CD14-positive monocyte (primary cell): ENCODE results near the gene SLC44A4. TPM values are rescaled to one million over a fixed set of nuclear protein-coding genes. Genes with fewer than 3 reads are reported as not detected.
"Not testable (repeated sequence)": the region's sequence is repeated elsewhere in the genome, so short reads cannot be mapped to it uniquely, and the experiment has no call there.

ENCODE experiments used
- DNase-seq, 3 donors: peaks; one replicate each; pipeline ENCODE4 v3.0.0-alpha.2; 2011 to 2022
- H2AFZ ChIP-seq: 2 replicates; pipeline ENCODE4 v1.6.0; 2012; ENCODE audit warnings: mild to moderate bottlenecking, low read depth, low read length, inconsistent platforms; ENCODE audit not compliant: insufficient read depth, poor library complexity, severe bottlenecking
- H3K27ac ChIP-seq, 2 donors: 1 replicate in 1 of 2; 2 replicates in 1 of 2; pipeline ENCODE4 v1.5.1; 2012 to 2013; ENCODE audit warnings: low read length in 2 of 2, control low read depth in 1 of 2, inconsistent platforms in 1 of 2, low read depth in 1 of 2, mild to moderate bottlenecking in 1 of 2
- H3K27me3 ChIP-seq, 2 donors: one replicate each; pipeline versions ENCODE4 v1.6.0 to v1.6.1; 2011 to 2013; ENCODE audit warnings: low read length in 2 of 2; ENCODE audit not compliant: control insufficient read depth in 2 of 2, insufficient read depth in 2 of 2
- H3K36me3 ChIP-seq, 2 donors: replicated peaks in 1 of 2; 1 replicate in 1 of 2; 2 replicates in 1 of 2; pipeline versions ENCODE4 v1.5.1 to v1.6.1; 2012 to 2013; ENCODE audit warnings: low read length in 2 of 2, control low read depth in 1 of 2, inconsistent platforms in 1 of 2, mild to moderate bottlenecking in 1 of 2; ENCODE audit not compliant: insufficient read depth in 2 of 2, control insufficient read depth in 1 of 2
- H3K4me1 ChIP-seq, 2 donors: 1 replicate in 1 of 2; 2 replicates in 1 of 2; pipeline versions ENCODE4 v1.5.1 to v1.6.1; 2012 to 2013; ENCODE audit warnings: low read length in 2 of 2, control low read depth in 1 of 2, inconsistent platforms in 1 of 2, mild to moderate bottlenecking in 1 of 2, moderate library complexity in 1 of 2; ENCODE audit not compliant: insufficient read depth in 2 of 2, control insufficient read depth in 1 of 2
- H3K4me2 ChIP-seq: replicated peaks from 2 replicates; pipeline ENCODE3; 2012; ENCODE audit warnings: low read length, moderate library complexity, mild to moderate bottlenecking; ENCODE audit not compliant: poor library complexity, severe bottlenecking; ENCODE audit errors: extremely low read depth
- H3K4me3 ChIP-seq, 3 experiments: fragments of 200-600 bp in 1 of 3; sonication (generic) in 1 of 3; replicated peaks in 1 of 3; 1 replicate in 2 of 3; 2 replicates in 1 of 3; pipeline ENCODE4 v1.5.1; 2011 to 2013; ENCODE audit warnings: low read length in 3 of 3, mild to moderate bottlenecking in 3 of 3, control low read depth in 2 of 3, low read depth in 2 of 3, inconsistent platforms in 1 of 3, moderate library complexity in 1 of 3
- H3K79me2 ChIP-seq: 2 replicates; pipeline ENCODE4 v1.6.0; 2012; ENCODE audit warnings: mild to moderate bottlenecking, control low read depth, inconsistent platforms, low read length, moderate library complexity; ENCODE audit not compliant: insufficient read depth
- H3K9ac ChIP-seq: 2 replicates; pipeline ENCODE4 v1.6.0; 2017; ENCODE audit warnings: low read length, mild to moderate bottlenecking; ENCODE audit not compliant: insufficient read depth, poor library complexity, severe bottlenecking
- H3K9me3 ChIP-seq, 2 donors: replicated peaks in 1 of 2; 1 replicate in 1 of 2; 2 replicates in 1 of 2; pipeline versions ENCODE4 v1.5.1 to v1.6.1; 2012 to 2013; ENCODE audit warnings: low read length in 2 of 2, control low read depth in 1 of 2; ENCODE audit not compliant: control insufficient read depth in 1 of 2, insufficient read depth in 1 of 2
- H4K20me1 ChIP-seq: 2 replicates; pipeline ENCODE4 v1.6.0; 2012; ENCODE audit warnings: mild to moderate bottlenecking, low read length, control low read depth, moderate library complexity; ENCODE audit not compliant: insufficient read depth
- H3K27ac Mint-ChIP-seq, 7 donors: one replicate each; pipeline ENCODE4 v1.8.0; 2020; ENCODE audit warnings: mild to moderate bottlenecking in 7 of 7, mixed read lengths in 7 of 7, moderate library complexity in 6 of 7, inconsistent platforms in 2 of 7
- H3K27me3 Mint-ChIP-seq, 3 donors: one replicate each; pipeline ENCODE4 v1.8.0; 2021 to 2022; ENCODE audit warnings: low read depth in 3 of 3, mild to moderate bottlenecking in 3 of 3, mixed read lengths in 3 of 3, moderate library complexity in 3 of 3, inconsistent platforms in 1 of 3
- H3K36me3 Mint-ChIP-seq, 2 donors: one replicate each; pipeline ENCODE4 v1.8.0; 2020; ENCODE audit warnings: mixed read lengths in 2 of 2, inconsistent platforms in 1 of 2, mild to moderate bottlenecking in 1 of 2
- H3K4me1 Mint-ChIP-seq: one replicate; pipeline ENCODE4 v1.8.0; 2020; ENCODE audit warnings: mild to moderate bottlenecking, mixed read lengths
- H3K4me3 Mint-ChIP-seq, 2 donors: one replicate each; pipeline ENCODE4 v1.8.0; 2020; ENCODE audit warnings: mild to moderate bottlenecking in 2 of 2, mixed read lengths in 2 of 2, moderate library complexity in 1 of 2
- H3K9me3 Mint-ChIP-seq, 7 donors: one replicate each; pipeline ENCODE4 v1.8.0; 2020 to 2022; ENCODE audit warnings: mixed read lengths in 7 of 7, mild to moderate bottlenecking in 6 of 7, moderate library complexity in 6 of 7, inconsistent platforms in 2 of 7
- CTCF ChIP-seq: fragments of 200-600 bp; IDR thresholded peaks from one replicate; pipeline ENCODE4 v1.8.0; 2022; ENCODE audit warnings: antibody characterized with exemption, mild to moderate bottlenecking
- WGBS: methylation state at CpG from one replicate; pipeline ENCODE4 v1.1.5; 2013; ENCODE audit warnings: missing lambda C conversion rate; ENCODE audit not compliant: insufficient coverage; 5-methylcytosine and 5-hydroxymethylcytosine counted together
- intact Hi-C, 2 donors: fragments of 100-400 bp; cut with micrococcal nuclease; formaldehyde crosslinking; loops; one replicate each; pipeline versions ENCODE4 v1.15.0 to v1.15.1; 2023
- polyA plus RNA-seq, 3 donors: library from polyadenylated mRNA; depleted of rRNA in 1 of 3; unstranded in 2 of 3; stranded (reverse) in 1 of 3; fragments of 300-500 nt in 2 of 3; fragments of >200 nt in 1 of 3; fragmentation: Illumina TruSeq in 2 of 3; gene quantifications; 1 replicate in 2 of 3; 2 replicates in 1 of 3; pipeline ENCODE4 v1.2.3, GENCODE V29; 2012 to 2021

Gene SLC44A4
- polyA plus RNA-seq, 3 donors, result 0.09 TPM; not detected in 2

GRCh38 chr6:31822036-31822821 lies 56.6 kb downstream of the SLC44A4 start:
- peak overlapping the region; percentile 56 to 93 (median 72) for H3K4me3 ChIP-seq
- H3K4me2 ChIP-seq, result peak overlapping the region; percentile 98
- H3K27me3 ChIP-seq, result no peaks in the 10 kb centered on the region
- H4K20me1 ChIP-seq, result no peaks in the 10 kb centered on the region
- H3K27ac ChIP-seq, result peak overlapping the region; percentile 69 to 76
- peaks cover 78% of the 10 kb centered on the region for H3K4me1 Mint-ChIP-seq
- intact Hi-C loops, result no loop called here
- peaks cover 52% of the 10 kb centered on the region for H3K79me2 ChIP-seq
- H3K4me3 Mint-ChIP-seq, result peak overlapping the region; percentile 87 to 92
- no peaks in the 10 kb centered on the region for H3K9me3 ChIP-seq
- no peaks in the 10 kb centered on the region for H3K36me3 ChIP-seq
- H3K4me1 ChIP-seq, result peaks cover 73 to 92% of the 10 kb centered on the region in 2 donors
- peak overlapping the region; percentile 89 for H2AFZ ChIP-seq
- H3K36me3 Mint-ChIP-seq, result peaks cover 0 to 8% of the 10 kb centered on the region in 2 donors
- 0% methylated on average over 8 of the region's 25 CpGs for WGBS
- peaks cover 0 to 4% (median 0%) of the 10 kb centered on the region in 3 donors for H3K27me3 Mint-ChIP-seq
- H3K9me3 Mint-ChIP-seq, result peaks cover 0 to 2% (median 0%) of the 10 kb centered on the region in 7 donors
- TF ChIP-seq CTCF, result no peak
- peak overlapping the region; percentile 70 for H3K9ac ChIP-seq
- H3K27ac Mint-ChIP-seq, result peak overlapping the region; percentile 91 to 97 (median 94)
- peak; percentile 68 to 89 (median 76) for DNase-seq

GRCh38 chr6:31821301-31822035 lies 57.3 kb downstream of the SLC44A4 start:
- H3K4me3 ChIP-seq, result peak overlapping the region; percentile 56 to 93 (median 72)
- H3K4me2 ChIP-seq, result peak overlapping the region; percentile 98
- no peaks in the 10 kb centered on the region for H4K20me1 ChIP-seq
- no peak for TF ChIP-seq CTCF
- peaks cover 0 to 2% (median 0%) of the 10 kb centered on the region in 7 donors for H3K9me3 Mint-ChIP-seq
- peaks cover 54% of the 10 kb centered on the region for H3K79me2 ChIP-seq
- WGBS, result 2% methylated on average over 13 of the region's 39 CpGs
- peak overlapping the region; percentile 70 for H3K9ac ChIP-seq
- H3K27ac ChIP-seq, result peak overlapping the region; percentile 69 to 76
- H3K4me1 Mint-ChIP-seq, result peaks cover 71% of the 10 kb centered on the region
- H3K4me3 Mint-ChIP-seq, result peak overlapping the region; percentile 87 to 92
- peaks cover 0 to 4% (median 0%) of the 10 kb centered on the region in 3 donors for H3K27me3 Mint-ChIP-seq
- peaks cover 69 to 86% of the 10 kb centered on the region in 2 donors for H3K4me1 ChIP-seq
- DNase-seq, result peak; percentile 24 to 45 (median 30)
- peak overlapping the region; percentile 89 for H2AFZ ChIP-seq
- peak overlapping the region; percentile 91 to 97 (median 94) for H3K27ac Mint-ChIP-seq
- intact Hi-C loops, result no loop called here
- H3K27me3 ChIP-seq, result no peaks in the 10 kb centered on the region
- H3K36me3 ChIP-seq, result no peaks in the 10 kb centered on the region
- no peaks in the 10 kb centered on the region for H3K9me3 ChIP-seq
- peaks cover 0 to 8% of the 10 kb centered on the region in 2 donors for H3K36me3 Mint-ChIP-seq

- H3K27me3 Mint-ChIP-seq, H3K9ac ChIP-seq, H3K27ac Mint-ChIP-seq, H3K27me3 ChIP-seq, H3K9me3 Mint-ChIP-seq, H3K36me3 ChIP-seq, H3K4me3 Mint-ChIP-seq, intact Hi-C loops, H2AFZ ChIP-seq, H3K9me3 ChIP-seq, DNase-seq, H4K20me1 ChIP-seq, H3K36me3 Mint-ChIP-seq: not testable (repeated sequence)
- H3K4me1 Mint-ChIP-seq, result peaks cover 62% of the 10 kb centered on the region
- no CpG with 5 or more reads among the region's 10 CpGs for WGBS
- H3K4me3 ChIP-seq, result peak overlapping the region in 1 of 3 experiments; percentile 93
- H3K4me2 ChIP-seq, result peak overlapping the region; percentile 98
- H3K79me2 ChIP-seq, result peaks cover 52% of the 10 kb centered on the region
- H3K27ac ChIP-seq, result peak overlapping the region in 1 of 2 donors; percentile 69
- H3K4me1 ChIP-seq, result peaks cover 62 to 78% of the 10 kb centered on the region in 2 donors
Measured at GRCh38 chr6:31820399-31820798, 58.4 kb downstream of the SLC44A4 start.
